Measurements from ENCODE around the gene MUL1. TPM values are rescaled to one million over a fixed set of nuclear protein-coding genes. Genes with fewer than 3 reads are reported as not detected.

MUL1 gene
- polyA plus RNA-seq, 2 of the 4 experiments (the other 2 are of a cell fraction), result 20.0 to 24.5 TPM

DNA sequence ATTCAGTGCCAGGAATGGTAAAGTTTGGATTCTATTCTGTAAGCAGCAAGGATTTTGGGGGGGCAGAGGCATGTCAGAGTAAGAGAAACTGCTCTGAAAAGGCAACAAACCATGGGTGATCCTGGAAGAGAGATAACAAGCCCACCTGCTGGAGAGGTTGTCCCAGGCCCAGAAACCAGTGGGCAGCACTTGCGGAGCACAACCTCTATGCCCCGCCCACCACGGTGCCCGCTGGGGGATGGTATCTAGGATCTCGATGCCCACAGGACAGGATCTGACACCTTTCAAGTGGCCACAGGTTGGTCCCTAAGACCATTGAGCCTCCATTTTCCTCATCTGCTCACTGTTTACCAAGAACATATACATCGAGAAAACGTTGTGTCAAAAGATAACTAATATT, 20.3 kb upstream of the MUL1 start:
- no peak overlapping the region for H3K4me3 ChIP-seq
- H3K4me2 ChIP-seq, result no peak overlapping the region
- CTCF ChIA-PET, result interaction anchor here (1.2 kb wide), 1 partner anchor 112 kb away, joined by 3 read pairs; no protein-coding TSS in a partner anchor
- peaks cover 7% of the 10 kb centered on the region; the same call in 1 of the 3 replicates for H3K4me1 ChIP-seq
- ATAC-seq, result no peak
- H3K27ac ChIP-seq, result no peak overlapping the region
- TF ChIP-seq CBX2 (IDR thresholded peaks at IDR 0.05; ENCODE audit: borderline replicate concordance, low read depth) (no peak), GATA3 (IDR thresholded peaks at IDR 0.05; ENCODE audit: borderline replicate concordance) (no peak), TP53 (CRISPR knock-in tag; IDR thresholded peaks at IDR 0.05) (no peak), NFE2L2 (conservative IDR thresholded peaks at IDR 0.05; ENCODE audit: low read length) (no peak)
- no peak for DNase-seq (ENCODE audit: low read depth in 1 of 2, low spot score in 1 of 2)
- H3K9me3 ChIP-seq, result no peaks in the 10 kb centered on the region
- WGBS (ENCODE audit: missing lambda C conversion rate), result 39% methylated on average over 7 of the region's 7 CpGs
- POLR2A ChIA-PET, result no interaction called here
- FAIRE-seq, result no peak

DNA sequence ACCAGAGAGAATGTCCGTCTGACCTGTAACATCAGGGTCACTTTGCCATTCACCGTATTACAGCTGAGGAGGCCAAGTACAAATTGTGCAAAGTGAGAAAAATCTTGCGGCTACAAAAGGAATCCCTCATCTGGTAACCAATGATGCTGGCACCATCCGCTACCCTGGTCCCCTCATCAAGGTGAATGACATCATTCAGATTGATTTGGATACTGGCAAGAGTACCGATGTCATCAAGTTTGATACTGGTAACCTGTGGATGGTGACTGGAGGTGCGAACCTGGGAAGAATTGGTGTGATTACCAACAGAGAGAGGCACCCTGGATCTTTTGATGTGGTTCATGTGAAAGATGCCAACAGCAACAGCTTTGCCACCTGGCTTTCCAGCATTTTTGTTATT, 18.3 kb upstream of the MUL1 start:
- no peak overlapping the region for H3K4me2 ChIP-seq
- H3K4me1 ChIP-seq, result peaks cover 5% of the 10 kb centered on the region; the same call in 1 of the 3 replicates
- no peak overlapping the region for H3K27ac ChIP-seq
- ATAC-seq (no peak), FAIRE-seq (no peak), DNase-seq (ENCODE audit: low read depth in 1 of 2, low spot score in 1 of 2) (no peak)
- WGBS (ENCODE audit: missing lambda C conversion rate), result 80% methylated on average over 6 of the region's 6 CpGs
- no peak for TF ChIP-seq HEYL (CRISPR knock-in tag; IDR thresholded peaks at IDR 0.05)
- TF ChIP-seq HOXB5 (CRISPR knock-in tag; IDR thresholded peaks at IDR 0.05), result no peak
- no peak for TF ChIP-seq JUN (IDR thresholded peaks at IDR 0.05)
- no peak for TF ChIP-seq EHMT2 (IDR thresholded peaks at IDR 0.05; ENCODE audit: low read depth)
- TF ChIP-seq, protein P1, sequence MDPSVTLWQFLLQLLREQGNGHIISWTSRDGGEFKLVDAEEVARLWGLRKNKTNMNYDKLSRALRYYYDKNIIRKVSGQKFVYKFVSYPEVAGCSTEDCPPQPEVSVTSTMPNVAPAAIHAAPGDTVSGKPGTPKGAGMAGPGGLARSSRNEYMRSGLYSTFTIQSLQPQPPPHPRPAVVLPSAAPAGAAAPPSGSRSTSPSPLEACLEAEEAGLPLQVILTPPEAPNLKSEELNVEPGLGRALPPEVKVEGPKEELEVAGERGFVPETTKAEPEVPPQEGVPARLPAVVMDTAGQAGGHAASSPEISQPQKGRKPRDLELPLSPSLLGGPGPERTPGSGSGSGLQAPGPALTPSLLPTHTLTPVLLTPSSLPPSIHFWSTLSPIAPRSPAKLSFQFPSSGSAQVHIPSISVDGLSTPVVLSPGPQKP (IDR thresholded peaks at IDR 0.05; ENCODE audit: low read depth, low read length), result no peak
- TF ChIP-seq EP300 (IDR thresholded peaks at IDR 0.05), result no peak
- no peak for TF ChIP-seq SMC3 (IDR thresholded peaks at IDR 0.05)
- TF ChIP-seq NFE2L2 (conservative IDR thresholded peaks at IDR 0.05; ENCODE audit: low read length), result no peak
- TF ChIP-seq TP53 (CRISPR knock-in tag; IDR thresholded peaks at IDR 0.05), result no peak
- TF ChIP-seq HOXA7 (CRISPR knock-in tag; IDR thresholded peaks at IDR 0.05), result no peak
- no peak for TF ChIP-seq PHF8 (IDR thresholded peaks at IDR 0.05; ENCODE audit: borderline replicate concordance, low read depth)
- TF ChIP-seq ZNF302 (CRISPR knock-in tag; IDR thresholded peaks at IDR 0.05), result no peak
- no peak for TF ChIP-seq FOXS1 (CRISPR knock-in tag; IDR thresholded peaks at IDR 0.05)
- no peak for TF ChIP-seq JUNB (IDR thresholded peaks at IDR 0.05)
- TF ChIP-seq, protein P2, sequence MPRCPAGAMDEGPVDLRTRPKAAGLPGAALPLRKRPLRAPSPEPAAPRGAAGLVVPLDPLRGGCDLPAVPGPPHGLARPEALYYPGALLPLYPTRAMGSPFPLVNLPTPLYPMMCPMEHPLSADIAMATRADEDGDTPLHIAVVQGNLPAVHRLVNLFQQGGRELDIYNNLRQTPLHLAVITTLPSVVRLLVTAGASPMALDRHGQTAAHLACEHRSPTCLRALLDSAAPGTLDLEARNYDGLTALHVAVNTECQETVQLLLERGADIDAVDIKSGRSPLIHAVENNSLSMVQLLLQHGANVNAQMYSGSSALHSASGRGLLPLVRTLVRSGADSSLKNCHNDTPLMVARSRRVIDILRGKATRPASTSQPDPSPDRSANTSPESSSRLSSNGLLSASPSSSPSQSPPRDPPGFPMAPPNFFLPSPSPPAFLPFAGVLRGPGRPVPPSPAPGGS (IDR thresholded peaks at IDR 0.05), result no peak
- no peak for TF ChIP-seq ZSCAN20 (CRISPR knock-in tag; IDR thresholded peaks at IDR 0.05)
- TF ChIP-seq SREBF2 (IDR thresholded peaks at IDR 0.05), result no peak
- H3K9me3 ChIP-seq, result no peaks in the 10 kb centered on the region
- H3K4me3 ChIP-seq, result no peak overlapping the region
- POLR2A ChIA-PET, result no interaction called here
- CTCF ChIA-PET, result interaction anchor here (1.4 to 8.8 kb wide), 3 partner anchors 106 to 115 kb away, joined by 5 to 90 read pairs (median 7); partner anchors contain the start of gene PINK1

DNA sequence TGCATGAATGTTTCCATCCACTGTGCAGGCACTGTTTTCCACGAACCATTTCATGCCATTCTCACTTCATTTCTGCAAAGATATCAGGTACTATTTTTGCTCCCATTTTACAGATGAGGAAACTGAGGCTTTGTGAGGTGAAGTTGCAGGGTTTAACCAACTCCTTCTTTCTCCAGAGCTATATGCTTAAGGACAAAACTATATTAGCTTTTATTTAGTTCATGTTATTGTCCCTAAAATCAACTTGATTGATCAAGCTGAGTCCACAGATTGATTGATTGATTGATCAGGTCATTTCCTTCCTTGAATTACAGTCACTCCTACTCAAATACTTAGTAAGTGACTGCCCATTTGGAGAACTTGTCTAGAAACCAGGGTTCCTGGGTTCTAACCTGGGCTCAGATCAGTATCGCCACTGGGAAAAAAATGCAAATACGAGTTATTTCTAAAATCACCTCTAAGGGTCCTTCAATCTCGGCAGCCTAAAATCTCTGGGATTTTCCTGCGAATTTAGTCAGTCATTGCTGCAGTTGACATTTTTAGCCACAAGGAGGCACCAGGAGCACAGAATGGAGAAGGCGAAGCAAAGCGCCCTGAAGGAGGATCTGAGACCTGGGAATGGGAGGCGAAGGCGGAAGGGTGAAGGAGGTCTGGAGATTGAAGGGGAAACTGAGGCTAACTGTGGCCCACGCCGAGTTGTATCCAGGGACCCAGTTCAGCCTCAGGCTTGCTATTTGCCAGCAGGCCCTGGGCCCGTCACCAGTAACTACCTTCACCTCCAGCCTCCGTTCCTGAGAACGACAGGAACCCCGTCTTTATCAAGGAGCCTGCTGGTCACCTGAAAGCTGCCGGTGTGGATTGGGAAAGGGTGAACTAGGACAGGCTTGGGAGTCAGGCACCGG, 14.3 kb upstream of the MUL1 start:
- peak; percentile 7 for FAIRE-seq
- peak overlapping the region; percentile 39 to 67; a peak in 3 of 6 replicates for H3K27ac ChIP-seq
- no peaks in the 10 kb centered on the region for H3K4me1 ChIP-seq
- peak; percentile 36 to 72 for DNase-seq (ENCODE audit: low read depth in 1 of 2, low spot score in 1 of 2)
- H3K9me3 ChIP-seq, result no peaks in the 10 kb centered on the region
- no peak overlapping the region for H3K4me3 ChIP-seq
- ATAC-seq, result peak; percentile 87 to 91
- ChIA-PET CTCF (interaction anchor here (0.6 to 8.8 kb wide), 27 partner anchors 9 to 1299 kb away, joined by 3 to 101 read pairs (median 3); partner anchors contain the start of genes CDA and PINK1), POLR2A (no interaction called here)
- H3K4me2 ChIP-seq, result peak overlapping the region; percentile 67
- 20% methylated on average over 17 of the region's 17 CpGs for WGBS (ENCODE audit: missing lambda C conversion rate)
- TF ChIP-seq, protein P3, sequence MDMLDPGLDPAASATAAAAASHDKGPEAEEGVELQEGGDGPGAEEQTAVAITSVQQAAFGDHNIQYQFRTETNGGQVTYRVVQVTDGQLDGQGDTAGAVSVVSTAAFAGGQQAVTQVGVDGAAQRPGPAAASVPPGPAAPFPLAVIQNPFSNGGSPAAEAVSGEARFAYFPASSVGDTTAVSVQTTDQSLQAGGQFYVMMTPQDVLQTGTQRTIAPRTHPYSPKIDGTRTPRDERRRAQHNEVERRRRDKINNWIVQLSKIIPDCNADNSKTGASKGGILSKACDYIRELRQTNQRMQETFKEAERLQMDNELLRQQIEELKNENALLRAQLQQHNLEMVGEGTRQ (IDR thresholded peaks at IDR 0.05), result no peak
- TF ChIP-seq PHF8 (IDR thresholded peaks at IDR 0.05; ENCODE audit: borderline replicate concordance, low read depth) (no peak), KDM1A (IDR thresholded peaks at IDR 0.05; ENCODE audit: low read depth) (peak; percentile 58; the same call in 1 of the 2 replicates), RAD21 (conservative IDR thresholded peaks at IDR 0.05 in 1 of 2, IDR thresholded peaks at IDR 0.05 in 1 of 2) (peak; percentile 91 to 95), CHD2 (IDR thresholded peaks at IDR 0.05; ENCODE audit: low read length, partially characterized antibody) (no peak), KDM5A (IDR thresholded peaks at IDR 0.05) (no peak), SMC3 (IDR thresholded peaks at IDR 0.05) (peak; percentile 93), RFX5 (IDR thresholded peaks at IDR 0.05) (no peak), HOXB5 (CRISPR knock-in tag; IDR thresholded peaks at IDR 0.05) (no peak), RARB (CRISPR knock-in tag; IDR thresholded peaks at IDR 0.05) (no peak), CHD4 (IDR thresholded peaks at IDR 0.05; ENCODE audit: borderline replicate concordance) (no peak), ZFP36 (IDR thresholded peaks at IDR 0.05; ENCODE audit: borderline replicate concordance, partially characterized antibody) (no peak)
- TF ChIP-seq, protein P4, sequence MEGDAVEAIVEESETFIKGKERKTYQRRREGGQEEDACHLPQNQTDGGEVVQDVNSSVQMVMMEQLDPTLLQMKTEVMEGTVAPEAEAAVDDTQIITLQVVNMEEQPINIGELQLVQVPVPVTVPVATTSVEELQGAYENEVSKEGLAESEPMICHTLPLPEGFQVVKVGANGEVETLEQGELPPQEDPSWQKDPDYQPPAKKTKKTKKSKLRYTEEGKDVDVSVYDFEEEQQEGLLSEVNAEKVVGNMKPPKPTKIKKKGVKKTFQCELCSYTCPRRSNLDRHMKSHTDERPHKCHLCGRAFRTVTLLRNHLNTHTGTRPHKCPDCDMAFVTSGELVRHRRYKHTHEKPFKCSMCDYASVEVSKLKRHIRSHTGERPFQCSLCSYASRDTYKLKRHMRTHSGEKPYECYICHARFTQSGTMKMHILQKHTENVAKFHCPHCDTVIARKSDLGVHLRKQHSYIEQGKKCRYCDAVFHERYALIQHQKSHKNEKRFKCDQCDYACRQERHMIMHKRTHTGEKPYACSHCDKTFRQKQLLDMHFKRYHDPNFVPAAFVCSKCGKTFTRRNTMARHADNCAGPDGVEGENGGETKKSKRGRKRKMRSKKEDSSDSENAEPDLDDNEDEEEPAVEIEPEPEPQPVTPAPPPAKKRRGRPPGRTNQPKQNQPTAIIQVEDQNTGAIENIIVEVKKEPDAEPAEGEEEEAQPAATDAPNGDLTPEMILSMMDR (IDR thresholded peaks at IDR 0.05), result peak; percentile 86

Data from A549 (cell line).